AG09319 (cell line): ENCODE data around the gene UNKL.

Source experiments
- DNase-seq: peaks from one replicate; pipeline ENCODE4 v3.0.0-alpha.2; 2010; ENCODE audit warnings: low read depth; ENCODE audit errors: extremely low read depth
- TF ChIP-seq, protein P1 (sequence below): IDR thresholded peaks from 2 replicates; pipeline ENCODE4 v1.5.1; 2011; ENCODE audit warnings: low read depth, mild to moderate bottlenecking, inconsistent platforms, low read length, moderate library complexity

UNKL gene

GRCh38 chr16:1438229-1439057, 23.9 kb upstream of the UNKL start:
- TF ChIP-seq, protein P1, sequence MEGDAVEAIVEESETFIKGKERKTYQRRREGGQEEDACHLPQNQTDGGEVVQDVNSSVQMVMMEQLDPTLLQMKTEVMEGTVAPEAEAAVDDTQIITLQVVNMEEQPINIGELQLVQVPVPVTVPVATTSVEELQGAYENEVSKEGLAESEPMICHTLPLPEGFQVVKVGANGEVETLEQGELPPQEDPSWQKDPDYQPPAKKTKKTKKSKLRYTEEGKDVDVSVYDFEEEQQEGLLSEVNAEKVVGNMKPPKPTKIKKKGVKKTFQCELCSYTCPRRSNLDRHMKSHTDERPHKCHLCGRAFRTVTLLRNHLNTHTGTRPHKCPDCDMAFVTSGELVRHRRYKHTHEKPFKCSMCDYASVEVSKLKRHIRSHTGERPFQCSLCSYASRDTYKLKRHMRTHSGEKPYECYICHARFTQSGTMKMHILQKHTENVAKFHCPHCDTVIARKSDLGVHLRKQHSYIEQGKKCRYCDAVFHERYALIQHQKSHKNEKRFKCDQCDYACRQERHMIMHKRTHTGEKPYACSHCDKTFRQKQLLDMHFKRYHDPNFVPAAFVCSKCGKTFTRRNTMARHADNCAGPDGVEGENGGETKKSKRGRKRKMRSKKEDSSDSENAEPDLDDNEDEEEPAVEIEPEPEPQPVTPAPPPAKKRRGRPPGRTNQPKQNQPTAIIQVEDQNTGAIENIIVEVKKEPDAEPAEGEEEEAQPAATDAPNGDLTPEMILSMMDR: no peak
- no peak for DNase-seq

DNA sequence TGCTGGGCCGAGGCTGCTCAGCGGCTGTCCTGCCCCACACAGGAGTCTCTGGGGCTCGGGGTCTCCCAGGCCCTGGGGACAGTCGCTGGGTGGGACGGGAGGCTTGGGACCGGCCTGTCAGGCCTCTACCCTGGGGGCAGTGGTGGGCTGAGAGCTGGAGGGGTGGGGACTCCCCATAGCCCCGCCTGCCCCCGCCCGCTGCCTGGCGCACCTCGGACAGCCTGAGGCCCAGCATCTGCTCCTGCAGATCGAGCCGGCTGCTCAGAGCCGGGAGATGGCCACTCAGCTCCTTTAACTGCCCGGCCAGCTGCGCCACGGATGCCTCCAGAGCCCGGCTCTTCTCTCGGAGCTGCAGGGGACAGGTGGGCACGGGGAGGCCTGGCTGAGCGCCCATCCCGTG, 23.1 kb upstream of the UNKL start:
- no peak for DNase-seq
- TF ChIP-seq, protein P1: no peak

GRCh38 chr16:1436731-1437355, 22.3 kb upstream of the UNKL start:
- no peak for DNase-seq
- TF ChIP-seq, protein P1: no peak

DNA sequence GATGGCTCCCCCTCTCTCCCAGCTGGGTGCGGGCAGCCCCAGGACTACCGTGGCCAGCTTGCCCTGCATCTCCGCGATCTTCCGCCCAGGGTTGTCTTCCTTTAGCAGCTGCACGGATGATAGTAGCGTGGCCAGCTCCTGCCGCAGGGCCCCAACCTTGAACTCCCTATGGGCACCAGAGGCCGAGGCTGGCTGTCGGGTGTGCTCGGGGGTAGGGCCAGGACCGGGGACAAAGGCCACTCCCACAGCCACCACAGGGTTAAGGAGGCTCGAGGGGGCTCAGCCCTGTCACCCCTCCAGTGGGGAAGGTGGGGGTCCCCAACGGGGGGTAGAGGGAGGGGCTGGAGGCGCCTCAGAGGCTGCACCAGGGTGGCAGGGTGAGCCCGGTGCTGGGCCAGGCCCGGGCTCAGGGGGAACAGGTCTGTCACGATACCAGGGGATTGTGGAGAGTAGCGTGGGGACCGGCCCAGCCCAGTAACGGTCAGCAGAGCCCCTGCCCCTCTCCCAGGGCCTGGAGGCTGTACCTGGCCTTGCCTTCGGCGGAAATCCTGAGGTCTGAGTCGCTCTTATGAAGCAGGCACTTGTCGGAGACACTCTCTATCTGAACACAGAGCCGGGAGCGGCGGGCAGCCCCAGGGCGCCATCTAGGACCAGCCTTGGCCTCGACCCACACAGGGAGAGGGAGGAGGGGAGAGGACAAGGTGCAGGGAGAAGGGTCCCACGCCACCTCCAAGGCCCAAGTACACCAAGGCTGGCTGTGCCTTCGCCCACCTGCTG, 21.6 kb upstream of the UNKL start:
- TF ChIP-seq, protein P1: no peak
- DNase-seq: no peak

- no peak for DNase-seq
- TF ChIP-seq, protein P1: no peak
These were observed 20.4 kb upstream of the UNKL start for GRCh38 chr16:1434644-1435592.

- no peak for DNase-seq
These were observed 19.3 kb upstream of the UNKL start for GRCh38 chr16:1433756-1434155.

More at GRCh38 chr16:1433756-1434155, 19.3 kb upstream of the UNKL start:
- TF ChIP-seq, protein P1: no peak
